ENCODE results near the gene UBAP1L.
A peak's percentile ranks its signal among the peaks of the same experiment; 100 is the strongest.
"Not testable (repeated sequence)": the region's sequence is repeated elsewhere in the genome, so short reads cannot be mapped to it uniquely, and the experiment has no call there.

The UBAP1L gene

GRCh38 chr15:65062726-65063125, 52.3 kb downstream of the UBAP1L start:
- DNase-seq: no peak

GRCh38 chr15:65062061-65062460, 52.9 kb downstream of the UBAP1L start:
- no peak for DNase-seq

GRCh38 chr15:65060641-65061397, 54.2 kb downstream of the UBAP1L start:
- DNase-seq: no peak

GRCh38 chr15:65059931-65060596, 54.9 kb downstream of the UBAP1L start:
- DNase-seq: no peak

- DNase-seq: no peak
These were observed 55.6 kb downstream of the UBAP1L start for GRCh38 chr15:65059369-65059750.

- no peak for DNase-seq
These were observed 56.3 kb downstream of the UBAP1L start for GRCh38 chr15:65058394-65059368.

GRCh38 chr15:65057549-65057940, 57.5 kb downstream of the UBAP1L start:
- no peak for DNase-seq

- DNase-seq: no peak
These were observed 58.0 kb downstream of the UBAP1L start for GRCh38 chr15:65056868-65057548.

GRCh38 chr15:65056106-65056505, 58.9 kb downstream of the UBAP1L start:
- DNase-seq: no peak

- DNase-seq: no peak
These were observed 59.7 kb downstream of the UBAP1L start for GRCh38 chr15:65055201-65055870.

GRCh38 chr15:65054333-65055200, 60.4 kb downstream of the UBAP1L start:
- DNase-seq: peak; percentile 47 to 74

- no peak for DNase-seq
These were observed 62.0 kb downstream of the UBAP1L start for GRCh38 chr15:65052956-65053355.

- no peak for DNase-seq
These were observed 63.7 kb downstream of the UBAP1L start for GRCh38 chr15:65051266-65051665.

GRCh38 chr15:65050270-65050669, 64.7 kb downstream of the UBAP1L start:
- DNase-seq: no peak

GRCh38 chr15:65049418-65049840, 65.6 kb downstream of the UBAP1L start:
- peak; percentile 99 for DNase-seq

GRCh38 chr15:65048241-65048640, 66.8 kb downstream of the UBAP1L start:
- DNase-seq: no peak

- DNase-seq: peak; percentile 87 to 96
These were observed 70.1 kb downstream of the UBAP1L start, which contains the start of gene SLC51B for GRCh38 chr15:65044724-65045481. Gene SLC51B (plus strand): TSS chr15:65045387. CDS start chr15:65050005, 4,618 bp downstream.

- not testable (repeated sequence) for DNase-seq
These were observed 70.8 kb downstream of the UBAP1L start for GRCh38 chr15:65044218-65044617.

GRCh38 chr15:65042776-65043327, 72.1 kb downstream of the UBAP1L start:
- DNase-seq: no peak
